Gastrocnemius medialis (tissue), 4 donors: ENCODE data around the gene EHD3.

Experiments
- POLR2A ChIP-seq, 2 donors: fragments of 450-650 bp; IDR thresholded peaks; one replicate each; pipeline ENCODE4 v1.6.1; 2017; ENCODE audit warnings: antibody characterized with exemption in 2 of 2, mild to moderate bottlenecking in 2 of 2, moderate library complexity in 2 of 2
- TF ChIP-seq, protein P1 (sequence below), 5 experiments: fragments of 450-650 bp in 3 of 5; fragments of 200-600 bp in 2 of 5; sonication (generic) in 2 of 5; IDR thresholded peaks in 4 of 5; conservative IDR thresholded peaks in 1 of 5; 1 replicate in 4 of 5; 2 replicates in 1 of 5; pipeline ENCODE4 v1.5.1; 2016 to 2019; ENCODE audit warnings: antibody characterized with exemption in 5 of 5, mild to moderate bottlenecking in 3 of 5, moderate library complexity in 3 of 5

DNA sequence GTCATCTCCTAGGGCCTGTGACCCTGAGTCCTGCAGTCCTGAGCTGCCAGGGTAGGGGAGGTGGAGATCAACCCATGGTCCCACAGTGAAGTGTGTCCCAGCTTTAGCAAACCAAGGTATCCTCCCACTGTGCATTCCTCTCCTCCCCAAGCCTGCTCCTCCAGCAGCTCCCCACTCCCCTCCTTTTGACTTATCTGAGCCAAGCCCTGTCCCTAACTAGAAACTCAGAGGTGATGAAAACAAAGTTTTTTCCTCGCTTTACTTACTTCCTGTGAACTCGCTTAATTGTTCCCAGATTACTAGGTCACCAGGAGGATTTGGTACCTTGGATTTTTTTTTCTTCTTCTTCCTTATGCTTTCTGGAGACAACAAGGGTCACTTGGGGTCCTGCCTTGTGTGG, 80.8 kb downstream of the EHD3 start:
- TF ChIP-seq, protein P1, sequence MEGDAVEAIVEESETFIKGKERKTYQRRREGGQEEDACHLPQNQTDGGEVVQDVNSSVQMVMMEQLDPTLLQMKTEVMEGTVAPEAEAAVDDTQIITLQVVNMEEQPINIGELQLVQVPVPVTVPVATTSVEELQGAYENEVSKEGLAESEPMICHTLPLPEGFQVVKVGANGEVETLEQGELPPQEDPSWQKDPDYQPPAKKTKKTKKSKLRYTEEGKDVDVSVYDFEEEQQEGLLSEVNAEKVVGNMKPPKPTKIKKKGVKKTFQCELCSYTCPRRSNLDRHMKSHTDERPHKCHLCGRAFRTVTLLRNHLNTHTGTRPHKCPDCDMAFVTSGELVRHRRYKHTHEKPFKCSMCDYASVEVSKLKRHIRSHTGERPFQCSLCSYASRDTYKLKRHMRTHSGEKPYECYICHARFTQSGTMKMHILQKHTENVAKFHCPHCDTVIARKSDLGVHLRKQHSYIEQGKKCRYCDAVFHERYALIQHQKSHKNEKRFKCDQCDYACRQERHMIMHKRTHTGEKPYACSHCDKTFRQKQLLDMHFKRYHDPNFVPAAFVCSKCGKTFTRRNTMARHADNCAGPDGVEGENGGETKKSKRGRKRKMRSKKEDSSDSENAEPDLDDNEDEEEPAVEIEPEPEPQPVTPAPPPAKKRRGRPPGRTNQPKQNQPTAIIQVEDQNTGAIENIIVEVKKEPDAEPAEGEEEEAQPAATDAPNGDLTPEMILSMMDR (IDR thresholded peaks at IDR 0.05 in 4 of 5, conservative IDR thresholded peaks at IDR 0.05 in 1 of 5), result no peak
- no peak for TF ChIP-seq POLR2A (IDR thresholded peaks at IDR 0.05)
